ENCODE data around the gene DGLUCY.
"Not testable (repeated sequence)": the region's sequence is repeated elsewhere in the genome, so short reads cannot be mapped to it uniquely, and the experiment has no call there.

- TF ChIP-seq, protein P1, sequence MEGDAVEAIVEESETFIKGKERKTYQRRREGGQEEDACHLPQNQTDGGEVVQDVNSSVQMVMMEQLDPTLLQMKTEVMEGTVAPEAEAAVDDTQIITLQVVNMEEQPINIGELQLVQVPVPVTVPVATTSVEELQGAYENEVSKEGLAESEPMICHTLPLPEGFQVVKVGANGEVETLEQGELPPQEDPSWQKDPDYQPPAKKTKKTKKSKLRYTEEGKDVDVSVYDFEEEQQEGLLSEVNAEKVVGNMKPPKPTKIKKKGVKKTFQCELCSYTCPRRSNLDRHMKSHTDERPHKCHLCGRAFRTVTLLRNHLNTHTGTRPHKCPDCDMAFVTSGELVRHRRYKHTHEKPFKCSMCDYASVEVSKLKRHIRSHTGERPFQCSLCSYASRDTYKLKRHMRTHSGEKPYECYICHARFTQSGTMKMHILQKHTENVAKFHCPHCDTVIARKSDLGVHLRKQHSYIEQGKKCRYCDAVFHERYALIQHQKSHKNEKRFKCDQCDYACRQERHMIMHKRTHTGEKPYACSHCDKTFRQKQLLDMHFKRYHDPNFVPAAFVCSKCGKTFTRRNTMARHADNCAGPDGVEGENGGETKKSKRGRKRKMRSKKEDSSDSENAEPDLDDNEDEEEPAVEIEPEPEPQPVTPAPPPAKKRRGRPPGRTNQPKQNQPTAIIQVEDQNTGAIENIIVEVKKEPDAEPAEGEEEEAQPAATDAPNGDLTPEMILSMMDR (conservative IDR thresholded peaks at IDR 0.05): not testable (repeated sequence)
- not testable (repeated sequence) for TF ChIP-seq ZFX (IDR thresholded peaks at IDR 0.05)
These were observed 16.2 kb upstream of the DGLUCY start for GRCh38 chr14:91097657-91098056.
